KOPT-K1 (cell line): ENCODE results near the gene MUC12.
"Not testable (repeated sequence)": the region's sequence is repeated elsewhere in the genome, so short reads cannot be mapped to it uniquely, and the experiment has no call there.

Experiments
- H3K27ac ChIP-seq: fragments of 200-600 bp; sonication (generic); 2 replicates; pipeline ENCODE4 v1.5.1; 2016; ENCODE audit warnings: antibody characterized with exemption, mild to moderate bottlenecking, low read depth, low read length; ENCODE audit not compliant: poor library complexity, severe bottlenecking
- H3K36me3 ChIP-seq: fragments of 200-600 bp; sonication (generic); 2 replicates; pipeline ENCODE4 v1.5.1; 2017; ENCODE audit warnings: antibody characterized with exemption, mild to moderate bottlenecking, low read length, moderate library complexity; ENCODE audit not compliant: insufficient read depth
- H3K9me3 ChIP-seq: fragments of 200-600 bp; sonication (generic); 2 replicates; pipeline ENCODE4 v1.5.1; 2017; ENCODE audit warnings: antibody characterized with exemption, low read length, mild to moderate bottlenecking; ENCODE audit not compliant: insufficient read depth, poor library complexity, severe bottlenecking

Gene MUC12, protein sequence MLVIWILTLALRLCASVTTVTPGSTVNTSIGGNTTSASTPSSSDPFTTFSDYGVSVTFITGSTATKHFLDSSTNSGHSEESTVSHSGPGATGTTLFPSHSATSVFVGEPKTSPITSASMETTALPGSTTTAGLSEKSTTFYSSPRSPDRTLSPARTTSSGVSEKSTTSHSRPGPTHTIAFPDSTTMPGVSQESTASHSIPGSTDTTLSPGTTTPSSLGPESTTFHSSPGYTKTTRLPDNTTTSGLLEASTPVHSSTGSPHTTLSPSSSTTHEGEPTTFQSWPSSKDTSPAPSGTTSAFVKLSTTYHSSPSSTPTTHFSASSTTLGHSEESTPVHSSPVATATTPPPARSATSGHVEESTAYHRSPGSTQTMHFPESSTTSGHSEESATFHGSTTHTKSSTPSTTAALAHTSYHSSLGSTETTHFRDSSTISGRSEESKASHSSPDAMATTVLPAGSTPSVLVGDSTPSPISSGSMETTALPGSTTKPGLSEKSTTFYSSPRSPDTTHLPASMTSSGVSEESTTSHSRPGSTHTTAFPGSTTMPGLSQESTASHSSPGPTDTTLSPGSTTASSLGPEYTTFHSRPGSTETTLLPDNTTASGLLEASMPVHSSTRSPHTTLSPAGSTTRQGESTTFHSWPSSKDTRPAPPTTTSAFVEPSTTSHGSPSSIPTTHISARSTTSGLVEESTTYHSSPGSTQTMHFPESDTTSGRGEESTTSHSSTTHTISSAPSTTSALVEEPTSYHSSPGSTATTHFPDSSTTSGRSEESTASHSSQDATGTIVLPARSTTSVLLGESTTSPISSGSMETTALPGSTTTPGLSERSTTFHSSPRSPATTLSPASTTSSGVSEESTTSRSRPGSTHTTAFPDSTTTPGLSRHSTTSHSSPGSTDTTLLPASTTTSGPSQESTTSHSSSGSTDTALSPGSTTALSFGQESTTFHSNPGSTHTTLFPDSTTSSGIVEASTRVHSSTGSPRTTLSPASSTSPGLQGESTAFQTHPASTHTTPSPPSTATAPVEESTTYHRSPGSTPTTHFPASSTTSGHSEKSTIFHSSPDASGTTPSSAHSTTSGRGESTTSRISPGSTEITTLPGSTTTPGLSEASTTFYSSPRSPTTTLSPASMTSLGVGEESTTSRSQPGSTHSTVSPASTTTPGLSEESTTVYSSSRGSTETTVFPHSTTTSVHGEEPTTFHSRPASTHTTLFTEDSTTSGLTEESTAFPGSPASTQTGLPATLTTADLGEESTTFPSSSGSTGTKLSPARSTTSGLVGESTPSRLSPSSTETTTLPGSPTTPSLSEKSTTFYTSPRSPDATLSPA (N-terminal part only)

DNA sequence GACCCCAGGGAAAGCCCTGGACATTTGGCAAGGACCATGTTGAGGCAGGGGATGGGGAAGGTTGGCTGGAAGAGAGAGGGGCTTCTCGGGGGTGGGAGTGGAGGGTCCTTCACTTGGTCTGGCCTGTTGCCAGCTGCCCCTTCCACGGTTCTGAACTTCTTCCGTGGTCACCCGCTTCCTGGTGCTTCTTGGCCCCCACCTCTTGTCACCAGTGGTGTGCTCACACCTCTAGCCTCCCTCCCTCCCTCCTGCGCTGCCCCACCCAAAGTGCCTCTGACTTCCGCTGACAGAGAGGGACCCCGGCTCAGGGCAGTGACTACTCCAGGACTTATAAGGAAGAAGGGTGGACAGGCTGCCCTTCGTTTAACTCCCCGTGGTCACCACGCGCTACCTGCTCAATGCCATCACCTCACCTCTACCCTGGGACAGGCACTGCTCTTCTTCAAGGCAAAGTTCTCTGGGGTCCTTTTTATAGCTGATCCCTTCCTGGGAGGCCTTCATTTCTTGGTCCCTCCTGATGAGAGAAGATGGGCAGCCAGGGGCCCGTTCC, at the start of gene MUC12:
MUC12 (plus strand) TSS at position 500 of the 550 bp plus-strand sequence. CDS start 58 bp downstream, outside the sequence.
- H3K27ac ChIP-seq = no peak within 1 kb of the TSS
- no peaks in the 10 kb centered on the region for H3K9me3 ChIP-seq
- H3K36me3 ChIP-seq = no peaks in the 10 kb centered on the region

DNA sequence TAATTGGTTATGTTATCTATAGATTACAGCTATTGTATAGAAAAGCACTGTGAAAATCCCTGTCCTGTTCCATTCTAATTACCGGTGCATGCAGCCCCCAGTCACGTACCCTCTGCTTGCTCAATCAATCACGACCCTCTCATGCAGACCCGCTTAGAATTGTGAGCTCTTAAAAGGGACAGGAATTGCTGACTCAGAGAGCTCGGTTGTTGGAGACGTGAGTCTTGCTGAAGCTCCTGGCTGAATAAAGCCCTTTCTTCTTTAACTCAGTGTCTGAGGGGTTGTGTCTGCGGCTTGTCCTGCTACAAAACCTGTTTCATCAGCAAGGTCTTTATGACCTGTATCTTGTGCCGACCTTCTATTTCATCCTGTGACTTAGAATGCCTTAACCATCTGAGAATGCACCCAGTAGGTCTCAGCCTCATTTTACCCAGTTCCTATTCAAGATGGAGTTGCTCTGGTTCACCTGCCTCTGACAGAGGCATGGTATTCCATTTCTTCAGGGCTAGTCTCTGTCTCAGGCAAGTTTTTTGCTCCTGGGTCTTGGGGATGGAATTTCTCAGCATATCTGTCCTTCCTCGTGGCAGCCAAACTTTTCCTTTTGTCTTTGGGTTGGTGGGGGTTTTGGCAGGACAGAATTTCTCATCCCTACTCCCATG, 49.5 kb upstream of the MUC12 start:
- not testable (repeated sequence) for H3K9me3 ChIP-seq, H3K36me3 ChIP-seq, H3K27ac ChIP-seq

DNA sequence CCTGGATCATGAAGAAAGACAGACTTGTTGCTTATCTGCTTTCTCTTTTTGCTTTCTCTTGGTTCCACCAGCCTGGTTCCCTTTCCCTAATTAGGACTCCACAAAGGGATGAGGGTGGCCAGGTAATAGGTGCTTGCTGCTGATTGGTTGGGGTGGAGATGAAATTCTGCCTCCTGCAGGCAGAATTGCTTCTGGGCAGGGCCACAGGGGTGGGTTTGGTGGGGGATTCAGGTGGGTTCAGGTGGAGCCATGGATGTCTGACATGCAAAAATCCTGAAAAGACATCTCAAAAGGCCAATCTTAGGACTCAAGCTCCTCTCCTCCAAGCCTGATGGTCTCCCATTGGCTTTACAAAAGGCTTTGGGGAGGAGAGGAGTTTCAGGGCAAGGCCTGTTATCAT, 48.3 kb upstream of the MUC12 start:
- H3K27ac ChIP-seq = no peak overlapping the region
- no peaks in the 10 kb centered on the region for H3K36me3 ChIP-seq
- no peaks in the 10 kb centered on the region for H3K9me3 ChIP-seq

DNA sequence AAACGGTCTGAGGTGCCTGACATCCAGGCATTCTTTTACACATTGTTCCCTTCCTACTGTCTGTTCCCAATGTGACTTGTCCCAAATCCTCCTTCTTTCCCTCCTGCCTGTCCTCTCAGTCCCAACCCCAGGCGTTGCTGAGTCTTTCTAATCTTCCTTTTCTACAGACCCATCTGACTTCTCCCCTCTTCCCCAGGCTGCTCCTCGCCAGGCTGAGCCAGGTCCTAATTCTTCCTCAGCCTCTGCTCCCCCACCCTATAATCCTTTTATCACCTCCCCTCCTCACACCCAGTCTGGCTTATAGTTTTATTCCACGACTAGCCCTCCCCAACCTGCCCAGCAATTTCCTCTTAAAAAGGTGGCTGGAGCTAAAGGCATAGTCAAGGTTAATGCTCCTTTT, 45.7 kb upstream of the MUC12 start:
- not testable (repeated sequence) for H3K27ac ChIP-seq, H3K9me3 ChIP-seq, H3K36me3 ChIP-seq

GRCh38 chr7:100929808-100930174, 39.6 kb upstream of the MUC12 start:
- no peak overlapping the region for H3K27ac ChIP-seq
- no peaks in the 10 kb centered on the region for H3K36me3 ChIP-seq
- H3K9me3 ChIP-seq = peaks cover 20% of the 10 kb centered on the region

- H3K27ac ChIP-seq = no peak overlapping the region
- H3K36me3 ChIP-seq = no peaks in the 10 kb centered on the region
- H3K9me3 ChIP-seq = peaks cover 24% of the 10 kb centered on the region
Observed at GRCh38 chr7:100933734-100934133, 35.6 kb upstream of the MUC12 start.

DNA sequence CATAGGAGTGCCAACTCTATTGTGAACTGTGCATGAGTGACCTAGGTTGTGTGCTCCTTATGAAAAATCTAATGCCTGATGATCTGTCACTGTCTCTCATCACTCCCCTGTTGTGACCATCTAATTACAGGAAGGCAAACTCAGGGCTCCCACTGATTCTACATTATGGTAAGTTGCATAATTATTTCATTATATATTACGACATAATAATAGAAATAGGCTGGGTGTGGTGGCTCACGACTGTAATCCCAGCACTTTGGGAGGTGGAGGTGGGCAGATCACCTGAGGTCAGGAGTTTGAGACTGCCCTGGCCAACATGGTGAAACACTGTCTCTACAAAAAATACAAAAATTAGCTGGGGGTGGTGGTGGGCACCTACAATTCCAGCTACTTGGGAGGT, 34.0 kb upstream of the MUC12 start:
- peaks cover 30% of the 10 kb centered on the region for H3K9me3 ChIP-seq
- not testable (repeated sequence) for H3K27ac ChIP-seq, H3K36me3 ChIP-seq

DNA sequence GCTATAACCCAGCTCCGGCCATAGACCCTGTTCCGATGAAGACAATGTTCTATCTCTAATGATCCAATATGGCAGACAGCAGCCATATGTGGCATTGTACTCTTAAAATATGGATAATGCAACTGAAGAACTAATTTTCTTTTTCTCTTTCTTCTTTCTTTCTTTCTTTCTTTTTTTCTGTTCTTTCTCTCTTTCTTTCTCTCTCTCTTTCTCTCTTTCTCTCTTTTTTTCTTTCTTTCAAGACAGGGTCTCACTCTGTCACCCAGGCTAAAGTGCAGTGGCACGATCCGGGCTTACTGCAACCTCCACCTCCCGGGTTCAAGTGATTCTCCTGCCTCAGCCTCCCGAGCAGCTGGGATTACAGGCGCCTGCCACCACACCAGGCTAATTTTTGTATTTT, 33.2 kb upstream of the MUC12 start:
- H3K36me3 ChIP-seq, H3K27ac ChIP-seq: not testable (repeated sequence)
- H3K9me3 ChIP-seq = peaks cover 30% of the 10 kb centered on the region

DNA sequence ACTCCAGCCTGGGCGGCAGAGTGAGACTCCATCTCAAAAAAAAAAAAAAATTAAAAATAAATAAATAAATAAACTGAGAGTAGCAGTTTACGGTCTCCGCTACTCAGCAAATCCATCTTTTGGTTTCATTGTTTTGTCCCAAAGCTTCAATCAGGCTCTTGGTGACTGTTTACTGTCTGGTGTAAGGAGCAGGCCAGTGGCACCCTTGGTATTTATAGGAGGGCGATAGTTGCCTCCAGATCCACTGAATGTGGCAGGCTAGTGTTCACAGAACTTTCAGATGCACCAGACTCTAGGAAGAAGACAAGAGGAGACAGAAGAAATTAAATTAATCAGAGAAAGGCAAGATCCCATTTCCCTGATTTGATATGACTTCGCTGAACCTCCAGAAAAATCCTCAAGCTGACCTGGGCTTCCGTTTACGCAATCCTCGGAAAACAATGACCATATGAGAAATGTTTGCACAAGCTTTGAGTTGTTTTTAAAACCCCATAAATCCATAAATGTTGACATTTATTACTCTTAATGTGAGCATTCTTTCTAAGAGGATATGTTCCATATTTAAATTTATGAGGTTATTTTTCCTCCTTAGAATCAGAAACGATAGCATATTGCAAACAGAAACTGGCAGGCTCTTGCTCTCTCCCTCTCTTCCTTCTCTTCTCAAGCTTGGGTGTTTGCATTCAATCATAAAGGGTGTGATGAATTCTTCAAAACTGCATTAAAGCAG, 27.2 kb upstream of the MUC12 start:
- Histone ChIP-seq H3K36me3 (no peaks in the 10 kb centered on the region), H3K9me3 (peaks cover 6% of the 10 kb centered on the region), H3K27ac (no peak overlapping the region)

- H3K27ac ChIP-seq = no peak overlapping the region
- H3K9me3 ChIP-seq = peaks cover 6% of the 10 kb centered on the region
- no peaks in the 10 kb centered on the region for H3K36me3 ChIP-seq
Observed at GRCh38 chr7:100943693-100944092, 25.7 kb upstream of the MUC12 start.

DNA sequence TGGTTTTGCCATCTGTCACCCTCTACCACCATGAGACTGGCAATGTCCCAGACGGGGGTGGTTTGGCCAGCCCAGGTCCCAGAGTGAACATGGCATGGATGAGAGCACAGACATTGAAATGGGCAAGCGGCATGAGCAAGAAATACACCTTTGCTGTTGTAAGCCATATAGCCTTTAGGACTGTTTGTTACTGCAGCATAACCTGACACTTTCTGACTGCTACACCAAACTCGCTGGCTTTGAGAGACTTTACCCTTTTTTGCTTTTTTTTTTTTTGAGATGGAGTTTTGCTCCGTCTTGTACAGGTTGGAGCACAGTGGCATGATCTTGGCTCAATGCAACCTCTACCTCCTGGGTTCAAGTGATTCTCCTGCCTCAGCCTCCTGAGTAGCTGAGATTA, 25.2 kb upstream of the MUC12 start:
- no peak overlapping the region for H3K27ac ChIP-seq
- no peaks in the 10 kb centered on the region for H3K36me3 ChIP-seq
- peaks cover 6% of the 10 kb centered on the region for H3K9me3 ChIP-seq

DNA sequence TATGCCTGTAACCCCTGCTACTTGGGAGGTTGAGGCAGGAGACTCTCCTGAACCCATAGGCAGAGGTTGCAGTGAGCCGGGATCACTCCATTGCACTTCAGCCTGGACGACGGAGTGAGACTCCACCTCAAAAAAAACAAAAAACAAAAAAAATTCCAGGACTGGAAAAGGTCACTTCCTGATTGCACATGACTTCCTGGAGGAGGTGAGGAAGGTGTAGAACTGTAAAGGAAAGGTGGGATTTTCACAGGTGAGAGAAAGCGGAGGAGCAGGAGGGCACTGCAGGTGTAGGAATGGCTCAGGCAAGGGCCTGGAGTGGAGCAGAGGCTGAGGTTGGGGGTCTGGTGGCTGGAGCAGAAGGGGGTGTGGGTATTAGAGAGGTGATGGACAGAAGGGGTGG, 23.3 kb upstream of the MUC12 start:
- Histone ChIP-seq H3K27ac (no peak overlapping the region), H3K36me3 (no peaks in the 10 kb centered on the region), H3K9me3 (no peaks in the 10 kb centered on the region)

- no peak overlapping the region for H3K27ac ChIP-seq
- H3K36me3 ChIP-seq = no peaks in the 10 kb centered on the region
- H3K9me3 ChIP-seq = no peaks in the 10 kb centered on the region
Observed at GRCh38 chr7:100946766-100947365, 22.5 kb upstream of the MUC12 start.
